SU-DHL-6 (cell line): ENCODE results near the gene GOLGA6B.
"Not testable (repeated sequence)": the region's sequence is repeated elsewhere in the genome, so short reads cannot be mapped to it uniquely, and the experiment has no call there.

Source experiments
- H2AFZ ChIP-seq: fragments of 200-600 bp; sonication (generic); 2 replicates; pipeline ENCODE4 v1.6.1; 2014; ENCODE audit warnings: low read depth, mild to moderate bottlenecking, moderate library complexity, mixed read lengths, antibody characterized with exemption, low read length; ENCODE audit not compliant: severe bottlenecking
- H3F3A ChIP-seq: fragments of 200-600 bp; shearing (Covaris generic); 2 replicates; pipeline ENCODE4 v1.6.0; 2016; ENCODE audit warnings: antibody characterized with exemption, mild to moderate bottlenecking; ENCODE audit not compliant: insufficient read depth
- H3K27ac ChIP-seq: fragments of 200-600 bp; sonication (generic); 2 replicates; pipeline ENCODE4 v1.5.1; 2016; ENCODE audit warnings: low read depth, mild to moderate bottlenecking, low read length, moderate library complexity, mixed read lengths
- H3K27me3 ChIP-seq: fragments of 200-600 bp; sonication (generic), shearing (Covaris generic); 2 replicates; pipeline ENCODE4 v1.6.0; 2014; ENCODE audit warnings: mild to moderate bottlenecking, low read length
- H3K36me3 ChIP-seq: fragments of 200-600 bp; sonication (generic); 2 replicates; pipeline ENCODE4 v1.6.1; 2014; ENCODE audit warnings: mild to moderate bottlenecking, low read length, mixed read lengths
- H3K4me2 ChIP-seq: fragments of 300-600, 200-600 bp; shearing (Covaris generic), sonication (generic); 2 replicates; pipeline ENCODE4 v1.6.0; 2014; ENCODE audit warnings: low read length, low read depth, mild to moderate bottlenecking; ENCODE audit not compliant: poor library complexity, severe bottlenecking
- H3K4me3 ChIP-seq: fragments of 200-600 bp; sonication (generic); 2 replicates; pipeline ENCODE4 v1.5.1; 2014; ENCODE audit warnings: antibody characterized with exemption, low read length, mild to moderate bottlenecking, mixed read lengths; ENCODE audit not compliant: insufficient read depth, poor library complexity, severe bottlenecking
- H3K79me2 ChIP-seq: fragments of 200-600 bp; sonication (generic); 2 replicates; pipeline ENCODE4 v1.6.1; 2014; ENCODE audit warnings: mild to moderate bottlenecking, low read length, moderate library complexity; ENCODE audit not compliant: insufficient read depth
- H3K9ac ChIP-seq: fragments of 200-600 bp; sonication (generic); 2 replicates; pipeline ENCODE4 v1.7.0; 2014; ENCODE audit warnings: mild to moderate bottlenecking, low read length
- H3K9me2 ChIP-seq: fragments of 200-600 bp; sonication (generic); replicated peaks from 2 replicates; pipeline ENCODE4 v1.6.1; 2014; ENCODE audit warnings: low read length; ENCODE audit not compliant: insufficient read depth
- H3K9me3 ChIP-seq: fragments of 200-600 bp; sonication (generic); 2 replicates; pipeline ENCODE4 v1.6.1; 2014; ENCODE audit warnings: low read length, mixed read lengths; ENCODE audit not compliant: insufficient read depth
- H4K20me1 ChIP-seq: fragments of 200-600 bp; sonication (generic); 2 replicates; pipeline ENCODE4 v1.6.1; 2014; ENCODE audit warnings: low read depth, mild to moderate bottlenecking, antibody characterized with exemption, low read length, moderate library complexity, mixed read lengths
- EZH2phosphoT487 ChIP-seq: fragments of 200-600 bp; sonication (generic), shearing (Covaris generic); conservative IDR thresholded peaks from 2 replicates; pipeline ENCODE4 v1.6.1; 2018; ENCODE audit warnings: mild to moderate bottlenecking, antibody characterized with exemption, low read length, moderate library complexity, mixed read lengths
- TF ChIP-seq, protein P1 (sequence below): fragments of 200-600 bp; sonication (generic); IDR thresholded peaks from one replicate; pipeline ENCODE4 v1.5.1; 2017; ENCODE audit warnings: antibody characterized with exemption, mild to moderate bottlenecking, low read length, moderate library complexity; ENCODE audit not compliant: insufficient read depth, poor library complexity, severe bottlenecking

GOLGA6B gene

GRCh38 chr15:72614810-72615532, 39.5 kb upstream of the GOLGA6B start:
- H3K4me3 ChIP-seq: no peak overlapping the region
- H3K27ac ChIP-seq: no peak overlapping the region
- no peaks in the 10 kb centered on the region for H3F3A ChIP-seq
- no peak overlapping the region for H3K4me2 ChIP-seq
- TF ChIP-seq, protein P1, sequence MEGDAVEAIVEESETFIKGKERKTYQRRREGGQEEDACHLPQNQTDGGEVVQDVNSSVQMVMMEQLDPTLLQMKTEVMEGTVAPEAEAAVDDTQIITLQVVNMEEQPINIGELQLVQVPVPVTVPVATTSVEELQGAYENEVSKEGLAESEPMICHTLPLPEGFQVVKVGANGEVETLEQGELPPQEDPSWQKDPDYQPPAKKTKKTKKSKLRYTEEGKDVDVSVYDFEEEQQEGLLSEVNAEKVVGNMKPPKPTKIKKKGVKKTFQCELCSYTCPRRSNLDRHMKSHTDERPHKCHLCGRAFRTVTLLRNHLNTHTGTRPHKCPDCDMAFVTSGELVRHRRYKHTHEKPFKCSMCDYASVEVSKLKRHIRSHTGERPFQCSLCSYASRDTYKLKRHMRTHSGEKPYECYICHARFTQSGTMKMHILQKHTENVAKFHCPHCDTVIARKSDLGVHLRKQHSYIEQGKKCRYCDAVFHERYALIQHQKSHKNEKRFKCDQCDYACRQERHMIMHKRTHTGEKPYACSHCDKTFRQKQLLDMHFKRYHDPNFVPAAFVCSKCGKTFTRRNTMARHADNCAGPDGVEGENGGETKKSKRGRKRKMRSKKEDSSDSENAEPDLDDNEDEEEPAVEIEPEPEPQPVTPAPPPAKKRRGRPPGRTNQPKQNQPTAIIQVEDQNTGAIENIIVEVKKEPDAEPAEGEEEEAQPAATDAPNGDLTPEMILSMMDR: no peak
- no peak for TF ChIP-seq EZH2phosphoT487
- H4K20me1 ChIP-seq: no peaks in the 10 kb centered on the region
- no peaks in the 10 kb centered on the region for H3K9me2 ChIP-seq
- H3K36me3 ChIP-seq: no peaks in the 10 kb centered on the region
- H3K9me3 ChIP-seq: no peaks in the 10 kb centered on the region
- no peaks in the 10 kb centered on the region for H3K27me3 ChIP-seq
- H3K79me2 ChIP-seq: no peaks in the 10 kb centered on the region
- H2AFZ ChIP-seq: no peak overlapping the region
- no peak overlapping the region for H3K9ac ChIP-seq

GRCh38 chr15:72615533-72616233, 38.8 kb upstream of the GOLGA6B start:
- not testable (repeated sequence) for H3K9me3 ChIP-seq, H3F3A ChIP-seq, H3K4me3 ChIP-seq, H3K79me2 ChIP-seq, H3K9me2 ChIP-seq, H4K20me1 ChIP-seq, H3K9ac ChIP-seq, H3K36me3 ChIP-seq, H3K27me3 ChIP-seq, H3K27ac ChIP-seq, H2AFZ ChIP-seq, H3K4me2 ChIP-seq

DNA sequence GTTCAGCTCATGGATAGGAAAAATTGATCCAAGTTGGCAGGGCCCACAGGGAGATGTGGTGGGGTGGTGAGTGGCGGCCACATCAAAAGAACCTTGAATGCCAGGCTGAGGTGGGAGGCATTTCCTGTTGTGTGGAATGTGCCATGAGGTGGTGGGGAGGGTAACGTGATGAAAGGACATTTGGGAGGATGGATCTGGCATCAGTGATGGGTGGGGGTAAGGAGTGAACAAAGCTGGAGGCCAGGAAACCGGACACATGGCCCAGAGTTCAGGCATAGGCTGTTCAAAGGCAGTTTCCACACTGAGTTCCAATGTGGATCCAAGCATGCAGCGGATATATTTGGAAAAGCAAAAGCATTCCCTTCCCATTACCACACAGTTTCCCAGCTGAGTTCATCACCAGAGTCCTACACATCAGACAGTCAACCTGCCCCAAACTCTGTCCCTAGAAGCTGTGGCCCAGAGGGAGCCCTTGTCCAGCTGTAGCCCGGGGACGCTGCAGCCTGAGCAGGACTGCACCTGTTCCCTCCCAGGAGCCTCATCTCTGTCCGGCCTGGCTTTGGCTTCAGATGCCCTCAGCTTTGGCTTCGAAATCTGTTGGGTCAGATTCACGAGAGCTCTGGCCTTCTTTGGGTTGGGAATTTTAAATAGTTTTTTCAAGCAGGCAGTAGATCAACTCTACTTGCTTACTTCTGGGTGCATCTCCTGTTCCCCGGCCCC, 37.8 kb upstream of the GOLGA6B start:
- Histone ChIP-seq H3F3A (no peaks in the 10 kb centered on the region), H3K4me2 (no peak overlapping the region), H2AFZ (no peak overlapping the region), H3K36me3 (no peaks in the 10 kb centered on the region), H3K79me2 (no peaks in the 10 kb centered on the region), H4K20me1 (no peaks in the 10 kb centered on the region), H3K9ac (no peak overlapping the region), H3K27me3 (no peaks in the 10 kb centered on the region), H3K4me3 (no peak overlapping the region), H3K9me3 (no peaks in the 10 kb centered on the region), H3K27ac (no peak overlapping the region), H3K9me2 (no peaks in the 10 kb centered on the region)
- no peak for TF ChIP-seq EZH2phosphoT487
- TF ChIP-seq, protein P1: no peak

GRCh38 chr15:72623854-72624253, 30.6 kb upstream of the GOLGA6B start:
- not testable (repeated sequence) for H3K27me3 ChIP-seq, H2AFZ ChIP-seq, H3F3A ChIP-seq, H3K4me3 ChIP-seq, H3K36me3 ChIP-seq, H3K9me2 ChIP-seq, H3K4me2 ChIP-seq, H3K79me2 ChIP-seq, H3K9me3 ChIP-seq, H3K27ac ChIP-seq, H4K20me1 ChIP-seq, H3K9ac ChIP-seq

DNA sequence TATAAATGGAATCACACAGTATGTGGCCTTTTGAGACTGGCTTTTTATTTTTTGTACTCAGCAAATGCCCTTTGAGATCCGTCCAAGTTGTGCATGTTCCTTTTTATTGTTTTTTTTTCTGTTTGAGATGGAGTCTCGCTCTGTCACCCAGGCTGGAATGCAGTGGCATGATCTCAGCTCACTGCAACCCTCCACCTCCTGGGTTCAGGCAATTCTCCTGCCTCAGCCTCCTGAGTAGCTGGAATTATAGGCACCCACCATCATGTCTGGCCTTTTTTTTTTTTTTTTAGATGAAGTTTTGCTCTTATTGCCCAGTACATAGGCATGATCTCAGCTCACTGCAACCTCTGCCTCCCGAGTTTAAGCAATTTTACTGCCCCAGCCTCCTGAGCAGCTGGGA, 28.3 kb upstream of the GOLGA6B start:
- not testable (repeated sequence) for H3K9me3 ChIP-seq, H3K36me3 ChIP-seq, H3K9ac ChIP-seq, H3K4me2 ChIP-seq, H3K4me3 ChIP-seq, H3K79me2 ChIP-seq, H4K20me1 ChIP-seq, H2AFZ ChIP-seq, H3F3A ChIP-seq, H3K27ac ChIP-seq, H3K27me3 ChIP-seq, H3K9me2 ChIP-seq
